Measurements from ENCODE around the gene OR1D2.

OR1D2 gene

DNA sequence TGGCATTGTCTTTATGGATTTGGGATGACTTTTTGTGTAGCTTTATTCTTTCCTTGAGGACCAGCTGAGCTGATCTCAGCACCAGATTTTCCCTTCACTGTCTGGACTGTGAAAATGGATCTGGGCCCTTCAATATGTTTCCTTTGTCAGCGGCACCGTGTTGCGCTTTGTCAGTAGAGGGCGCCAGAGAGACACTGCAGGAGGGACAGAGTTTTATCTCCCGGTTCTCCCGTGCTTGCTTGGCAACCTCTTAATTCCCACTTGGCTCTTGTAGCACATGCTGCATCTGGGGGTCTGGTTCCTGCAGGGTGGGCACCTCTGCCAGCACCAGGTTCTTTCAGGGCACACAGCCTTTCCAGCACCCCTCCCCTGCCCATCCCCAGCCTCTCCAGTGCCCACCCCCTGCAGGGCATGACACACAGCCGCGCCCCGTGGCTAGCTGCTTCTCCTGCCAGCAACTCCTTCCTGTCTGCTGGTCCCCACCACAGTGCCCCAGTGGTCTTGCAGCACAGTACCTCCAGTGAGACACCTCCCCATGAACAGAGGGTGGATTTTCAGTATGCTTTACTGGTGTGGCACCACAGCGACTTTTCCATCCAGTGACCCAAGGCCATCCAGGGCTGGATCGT lies 60.4 kb downstream of the OR1D2 start:
- Histone ChIP-seq H3K27ac (ENCODE audit: low read depth, low read length) (no peak overlapping the region), H4K8ac (ENCODE audit: low read depth, low read length) (no peak overlapping the region), H3K18ac (ENCODE audit: low read length) (no peak overlapping the region), H4K5ac (ENCODE audit: low read length) (no peak overlapping the region), H3K4me2 (ENCODE audit: low read length) (no peak overlapping the region), H2BK120ac (ENCODE audit: low read depth, low read length) (no peak overlapping the region), H3K36me3 (ENCODE audit: control insufficient read depth, insufficient read depth, low read length) (no peaks in the 10 kb centered on the region), H2AK5ac (ENCODE audit: low read length) (no peak overlapping the region), H3K27me3 (ENCODE audit: insufficient read depth, low read length, poor library complexity) (no peaks in the 10 kb centered on the region), H2BK15ac (replicated peaks; ENCODE audit: low read depth) (no peak overlapping the region), H3K79me2 (ENCODE audit: control insufficient read depth, insufficient read depth, low read length) (no peaks in the 10 kb centered on the region), H3K4me1 (ENCODE audit: control insufficient read depth, low read depth, low read length) (no peaks in the 10 kb centered on the region), H3K79me1 (ENCODE audit: low read length) (no peaks in the 10 kb centered on the region), H3K56ac (ENCODE audit: low read length) (no peak overlapping the region), H3K23ac (ENCODE audit: low read length) (no peak overlapping the region), H2BK5ac (ENCODE audit: low read length) (no peak overlapping the region), H3K9ac (ENCODE audit: low read length) (no peak overlapping the region), H3K4me3 (ENCODE audit: low read length) (no peak overlapping the region), H3K4ac (ENCODE audit: low read depth, low read length) (no peak overlapping the region)
- WGBS (ENCODE audit: extremely low coverage, insufficient coverage, low lambda C conversion rate) = no CpG with 5 or more reads among the region's 11 CpGs
- DNase-seq = peak; percentile 32

DNA sequence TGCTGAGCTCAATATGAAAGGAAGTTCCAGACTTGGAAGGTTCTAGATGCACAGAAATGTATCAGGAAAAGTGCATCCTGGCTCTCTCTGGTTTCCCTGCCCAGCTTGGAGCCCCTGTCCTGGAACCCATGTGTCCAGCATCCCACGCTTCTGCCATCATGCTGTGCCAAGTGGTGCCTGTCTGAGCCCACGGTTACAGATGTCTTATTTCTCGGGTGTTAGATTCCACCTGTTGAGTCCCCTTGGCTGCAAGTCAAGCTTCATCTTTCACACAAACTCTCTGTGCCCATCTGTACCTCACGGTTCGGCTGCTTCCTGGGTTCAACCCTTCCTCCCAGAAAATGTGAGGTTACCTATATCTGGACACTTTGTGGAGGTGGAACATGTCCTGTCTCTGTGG lies 63.3 kb downstream of the OR1D2 start:
- H3K9ac ChIP-seq (ENCODE audit: low read length) = no peak overlapping the region
- no peak overlapping the region for H3K23ac ChIP-seq (ENCODE audit: low read length)
- H3K79me1 ChIP-seq (ENCODE audit: low read length) = no peaks in the 10 kb centered on the region
- H3K56ac ChIP-seq (ENCODE audit: low read length) = no peak overlapping the region
- H2AK5ac ChIP-seq (ENCODE audit: low read length) = no peak overlapping the region
- no peak for DNase-seq
- no peak overlapping the region for H4K8ac ChIP-seq (ENCODE audit: low read depth, low read length)
- no peak overlapping the region for H4K5ac ChIP-seq (ENCODE audit: low read length)
- no peaks in the 10 kb centered on the region for H3K4me1 ChIP-seq (ENCODE audit: control insufficient read depth, low read depth, low read length)
- H3K4ac ChIP-seq (ENCODE audit: low read depth, low read length) = no peak overlapping the region
- no peak overlapping the region for H3K4me2 ChIP-seq (ENCODE audit: low read length)
- H3K79me2 ChIP-seq (ENCODE audit: control insufficient read depth, insufficient read depth, low read length) = no peaks in the 10 kb centered on the region
- H2BK5ac ChIP-seq (ENCODE audit: low read length) = no peak overlapping the region
- no peak overlapping the region for H3K27ac ChIP-seq (ENCODE audit: low read depth, low read length)
- no peak overlapping the region for H3K4me3 ChIP-seq (ENCODE audit: low read length)
- no peak overlapping the region for H2BK15ac ChIP-seq (replicated peaks; ENCODE audit: low read depth)
- whole genome bisulfite sequencing (ENCODE audit: extremely low coverage, insufficient coverage, low lambda C conversion rate) = no CpG with 5 or more reads among the region's 5 CpGs
- H3K36me3 ChIP-seq (ENCODE audit: control insufficient read depth, insufficient read depth, low read length) = no peaks in the 10 kb centered on the region
- H3K18ac ChIP-seq (ENCODE audit: low read length) = no peak overlapping the region
- H2BK120ac ChIP-seq (ENCODE audit: low read depth, low read length) = no peak overlapping the region
- H3K27me3 ChIP-seq (ENCODE audit: insufficient read depth, low read length, poor library complexity) = no peaks in the 10 kb centered on the region

DNA sequence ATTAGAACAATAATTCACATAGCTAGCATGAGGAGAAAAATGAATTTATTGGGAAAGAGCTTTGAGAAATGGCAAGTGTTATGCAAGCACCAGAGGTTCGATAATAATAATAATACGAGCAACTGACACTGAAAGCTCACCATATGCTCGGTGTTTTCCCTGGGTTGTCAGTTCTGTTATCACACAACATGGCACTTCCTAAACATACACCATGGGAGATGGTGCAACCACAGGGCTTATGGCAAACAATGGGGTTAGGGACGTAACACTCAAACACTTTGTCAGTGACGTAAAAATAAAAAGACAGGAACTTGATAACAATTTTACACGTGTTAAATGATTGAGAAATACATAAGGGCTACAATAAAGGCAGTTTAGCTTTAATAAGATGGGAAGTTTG lies 64.5 kb downstream of the OR1D2 start:
- DNase-seq = no peak
- H3K27ac ChIP-seq (ENCODE audit: low read depth, low read length) = no peak overlapping the region
- no peak overlapping the region for H3K23ac ChIP-seq (ENCODE audit: low read length)
- H3K4me2 ChIP-seq (ENCODE audit: low read length) = no peak overlapping the region
- H4K8ac ChIP-seq (ENCODE audit: low read depth, low read length) = no peak overlapping the region
- H3K18ac ChIP-seq (ENCODE audit: low read length) = no peak overlapping the region
- no peaks in the 10 kb centered on the region for H3K27me3 ChIP-seq (ENCODE audit: insufficient read depth, low read length, poor library complexity)
- WGBS (ENCODE audit: extremely low coverage, insufficient coverage, low lambda C conversion rate) = no CpG with 5 or more reads among the region's 6 CpGs
- no peak overlapping the region for H2AK5ac ChIP-seq (ENCODE audit: low read length)
- no peaks in the 10 kb centered on the region for H3K4me1 ChIP-seq (ENCODE audit: control insufficient read depth, low read depth, low read length)
- H2BK15ac ChIP-seq (replicated peaks; ENCODE audit: low read depth) = no peak overlapping the region
- H3K4me3 ChIP-seq (ENCODE audit: low read length) = no peak overlapping the region
- H3K36me3 ChIP-seq (ENCODE audit: control insufficient read depth, insufficient read depth, low read length) = no peaks in the 10 kb centered on the region
- no peak overlapping the region for H3K9ac ChIP-seq (ENCODE audit: low read length)
- H3K4ac ChIP-seq (ENCODE audit: low read depth, low read length) = no peak overlapping the region
- no peak overlapping the region for H2BK120ac ChIP-seq (ENCODE audit: low read depth, low read length)
- no peaks in the 10 kb centered on the region for H3K79me1 ChIP-seq (ENCODE audit: low read length)
- H2BK5ac ChIP-seq (ENCODE audit: low read length) = no peak overlapping the region
- H3K79me2 ChIP-seq (ENCODE audit: control insufficient read depth, insufficient read depth, low read length) = no peaks in the 10 kb centered on the region
- H3K56ac ChIP-seq (ENCODE audit: low read length) = no peak overlapping the region
- H4K5ac ChIP-seq (ENCODE audit: low read length) = no peak overlapping the region

GRCh38 chr17:3038941-3039340 lies 65.3 kb downstream of the OR1D2 start:
- Histone ChIP-seq H3K9ac (ENCODE audit: low read length) (no peak overlapping the region), H3K79me1 (ENCODE audit: low read length) (no peaks in the 10 kb centered on the region), H2BK5ac (ENCODE audit: low read length) (no peak overlapping the region), H3K27me3 (ENCODE audit: insufficient read depth, low read length, poor library complexity) (no peaks in the 10 kb centered on the region), H4K5ac (ENCODE audit: low read length) (no peak overlapping the region), H3K23ac (ENCODE audit: low read length) (no peak overlapping the region), H2BK15ac (replicated peaks; ENCODE audit: low read depth) (no peak overlapping the region), H3K4me1 (ENCODE audit: control insufficient read depth, low read depth, low read length) (no peaks in the 10 kb centered on the region), H3K36me3 (ENCODE audit: control insufficient read depth, insufficient read depth, low read length) (no peaks in the 10 kb centered on the region), H2AK5ac (ENCODE audit: low read length) (no peak overlapping the region), H3K56ac (ENCODE audit: low read length) (no peak overlapping the region), H3K4me3 (ENCODE audit: low read length) (no peak overlapping the region), H4K8ac (ENCODE audit: low read depth, low read length) (no peak overlapping the region), H3K4ac (ENCODE audit: low read depth, low read length) (no peak overlapping the region), H3K18ac (ENCODE audit: low read length) (no peak overlapping the region), H3K27ac (ENCODE audit: low read depth, low read length) (no peak overlapping the region), H3K79me2 (ENCODE audit: control insufficient read depth, insufficient read depth, low read length) (no peaks in the 10 kb centered on the region), H3K4me2 (ENCODE audit: low read length) (no peak overlapping the region), H2BK120ac (ENCODE audit: low read depth, low read length) (no peak overlapping the region)
- WGBS (ENCODE audit: extremely low coverage, insufficient coverage, low lambda C conversion rate) = no CpG with 5 or more reads among the region's 5 CpGs
- DNase-seq = no peak
